ENCODE measurements around the gene GJB4.
"Not testable (repeated sequence)": the region's sequence is repeated elsewhere in the genome, so short reads cannot be mapped to it uniquely, and the experiment has no call there.

The GJB4 gene

DNA sequence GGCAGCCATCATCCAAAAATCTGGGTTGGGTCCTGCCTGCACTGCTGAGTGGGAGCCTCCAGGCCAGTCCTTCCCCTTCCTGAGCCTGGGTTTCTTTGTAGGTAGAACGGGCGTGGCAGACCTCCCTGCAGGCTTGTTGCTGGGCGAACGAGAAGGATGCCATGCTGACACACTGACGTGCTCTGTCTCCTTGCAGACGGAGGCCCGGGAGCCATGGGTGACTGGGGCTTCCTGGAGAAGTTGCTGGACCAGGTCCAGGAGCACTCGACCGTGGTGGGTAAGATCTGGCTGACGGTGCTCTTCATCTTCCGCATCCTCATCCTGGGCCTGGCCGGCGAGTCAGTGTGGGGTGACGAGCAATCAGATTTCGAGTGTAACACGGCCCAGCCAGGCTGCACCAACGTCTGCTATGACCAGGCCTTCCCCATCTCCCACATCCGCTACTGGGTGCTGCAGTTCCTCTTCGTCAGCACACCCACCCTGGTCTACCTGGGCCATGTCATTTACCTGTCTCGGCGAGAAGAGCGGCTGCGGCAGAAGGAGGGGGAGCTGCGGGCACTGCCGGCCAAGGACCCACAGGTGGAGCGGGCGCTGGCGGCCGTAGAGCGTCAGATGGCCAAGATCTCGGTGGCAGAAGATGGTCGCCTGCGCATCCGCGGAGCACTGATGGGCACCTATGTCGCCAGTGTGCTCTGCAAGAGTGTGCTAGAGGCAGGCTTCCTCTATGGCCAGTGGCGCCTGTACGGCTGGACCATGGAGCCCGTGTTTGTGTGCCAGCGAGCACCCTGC is 34.7 kb downstream of the GJB4 start:
- FAIRE-seq (no peak), DNase-seq (ENCODE audit: insufficient read length, low spot score) (no peak)

DNA sequence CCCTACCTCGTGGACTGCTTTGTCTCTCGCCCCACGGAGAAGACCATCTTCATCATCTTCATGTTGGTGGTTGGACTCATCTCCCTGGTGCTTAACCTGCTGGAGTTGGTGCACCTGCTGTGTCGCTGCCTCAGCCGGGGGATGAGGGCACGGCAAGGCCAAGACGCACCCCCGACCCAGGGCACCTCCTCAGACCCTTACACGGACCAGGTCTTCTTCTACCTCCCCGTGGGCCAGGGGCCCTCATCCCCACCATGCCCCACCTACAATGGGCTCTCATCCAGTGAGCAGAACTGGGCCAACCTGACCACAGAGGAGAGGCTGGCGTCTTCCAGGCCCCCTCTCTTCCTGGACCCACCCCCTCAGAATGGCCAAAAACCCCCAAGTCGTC is 35.2 kb downstream of the GJB4 start:
- no peak for DNase-seq (ENCODE audit: insufficient read length, low spot score)

GRCh38 chr1:34795916-34796315 is 36.4 kb downstream of the GJB4 start:
- FAIRE-seq (no peak), DNase-seq (ENCODE audit: insufficient read length, low spot score) (no peak)

More for the DNA sequence above, 35.2 kb downstream of the GJB4 start:
- no peak for FAIRE-seq

- FAIRE-seq: no peak
These were observed 37.5 kb downstream of the GJB4 start for GRCh38 chr1:34796990-34797389.

DNA sequence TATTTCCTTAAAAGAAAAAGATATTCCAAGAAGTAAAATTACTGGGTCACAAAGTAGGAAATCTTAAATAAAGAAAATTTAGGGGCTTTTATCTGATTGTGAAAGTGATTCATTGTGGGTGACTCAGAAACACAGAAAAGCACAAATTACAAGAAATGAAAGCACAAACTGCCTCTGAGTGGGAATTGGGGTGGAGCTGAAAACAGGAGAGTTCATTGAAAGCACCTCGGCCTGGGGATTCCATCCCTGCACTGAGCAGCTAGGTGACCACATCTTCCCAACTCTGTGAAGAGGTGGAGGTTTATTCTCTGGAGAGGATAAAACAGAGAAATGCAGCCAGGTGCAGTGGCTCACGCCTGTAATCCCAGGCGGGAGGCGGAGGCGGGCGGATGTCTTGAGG is 40.7 kb downstream of the GJB4 start:
- FAIRE-seq (no peak), DNase-seq (ENCODE audit: insufficient read length, low spot score) (no peak)

More at GRCh38 chr1:34796990-34797389, 37.5 kb downstream of the GJB4 start:
- DNase-seq (ENCODE audit: insufficient read length, low spot score): peak; percentile 40

DNA sequence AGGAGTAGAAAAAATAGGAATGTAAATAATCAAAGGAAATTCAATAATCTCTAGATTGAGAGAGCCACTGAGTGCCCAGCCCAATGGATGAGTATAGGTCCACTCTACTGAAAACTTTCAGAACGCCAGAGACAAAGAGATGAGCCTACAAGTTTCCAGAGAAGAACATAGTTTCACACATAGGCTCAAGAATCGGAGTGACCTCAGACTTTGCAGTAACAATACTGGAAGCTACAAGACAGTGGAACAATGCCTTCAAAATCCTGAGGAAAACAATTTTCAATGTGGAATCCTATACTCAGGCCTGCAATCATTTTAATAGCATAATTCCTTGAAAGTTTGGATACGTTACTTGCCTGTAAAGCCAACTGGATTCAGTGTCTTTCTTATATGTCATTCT is 44.2 kb downstream of the GJB4 start:
- FAIRE-seq (no peak), DNase-seq (ENCODE audit: insufficient read length, low spot score) (no peak)

DNA sequence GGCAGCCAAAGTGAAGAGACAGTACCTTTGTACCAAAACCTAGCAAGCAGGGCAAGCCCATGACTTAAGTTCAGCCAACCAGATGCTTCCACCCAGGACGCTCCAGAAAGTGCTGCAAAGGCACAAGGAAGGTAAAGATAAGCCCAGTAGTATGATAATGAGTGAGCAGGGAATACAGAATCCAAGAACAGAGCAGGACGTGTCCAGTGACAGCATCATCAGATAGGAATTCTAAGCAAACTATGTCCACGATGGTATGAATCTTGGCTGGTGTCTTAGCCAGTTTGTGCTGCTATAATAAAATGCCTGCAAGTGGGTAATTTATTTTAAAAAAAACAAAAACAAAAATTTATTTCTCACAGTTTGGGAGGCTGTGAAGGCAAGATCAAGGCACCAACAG is 46.9 kb downstream of the GJB4 start:
- FAIRE-seq (no peak), DNase-seq (ENCODE audit: insufficient read length, low spot score) (no peak)

DNA sequence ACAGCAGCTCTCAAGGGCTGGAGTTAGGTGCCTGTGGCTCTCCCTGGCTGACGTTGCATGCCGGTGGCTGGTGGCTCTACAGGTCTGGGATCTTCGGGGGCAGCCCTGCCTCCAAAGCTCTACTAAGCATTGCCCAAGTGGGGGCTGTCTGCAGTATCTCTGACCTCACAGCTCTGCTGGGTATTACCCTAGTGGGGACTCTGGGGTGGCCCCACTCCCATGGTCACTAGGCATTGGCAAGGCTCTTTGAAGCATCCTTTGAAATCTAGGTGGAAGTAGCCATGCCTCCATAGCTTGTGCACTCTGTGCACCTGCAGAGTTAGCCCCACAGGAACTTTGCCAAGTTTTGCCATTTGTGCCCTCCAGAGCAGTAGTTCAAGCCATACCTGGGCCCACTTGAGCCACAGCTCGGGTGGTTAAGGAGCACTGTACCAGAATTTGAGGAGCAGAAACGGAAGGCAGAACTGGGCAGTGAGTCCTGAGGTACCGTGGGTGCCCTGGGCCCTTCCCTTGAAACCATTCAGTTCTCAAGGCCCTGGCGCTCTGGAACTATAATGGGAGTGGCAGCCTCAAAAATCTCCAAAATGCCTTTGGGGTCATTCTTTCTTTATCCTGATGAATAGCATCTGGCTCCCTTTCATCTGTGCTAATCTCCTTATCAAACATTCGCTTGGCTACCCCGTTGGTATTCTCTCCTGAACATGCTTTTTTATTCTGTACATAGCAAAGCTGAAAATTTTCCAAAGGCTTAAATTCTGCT is 48.7 kb downstream of the GJB4 start:
- FAIRE-seq (no peak), DNase-seq (ENCODE audit: insufficient read length, low spot score) (no peak)

DNA sequence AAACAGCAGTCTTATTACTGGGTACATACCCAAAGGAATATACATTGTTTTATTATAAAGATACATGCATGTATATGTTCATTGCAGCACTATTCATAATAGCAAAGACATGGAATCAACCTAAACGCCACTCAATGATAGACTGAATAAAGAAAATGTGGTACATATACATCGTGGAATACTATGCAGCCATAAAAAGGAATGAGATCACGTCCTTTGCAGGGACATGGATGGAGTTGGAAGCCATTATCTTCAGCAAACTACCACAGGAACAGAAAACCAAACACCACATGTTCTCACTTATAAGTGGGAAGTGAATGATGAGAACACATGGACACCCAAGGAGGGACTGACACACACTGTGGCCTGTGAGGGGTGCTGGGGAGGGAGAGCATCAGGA is 51.2 kb downstream of the GJB4 start:
- FAIRE-seq; DNase-seq (ENCODE audit: insufficient read length, low spot score): not testable (repeated sequence)
